GM18519 (cell line): ENCODE results near the gene ROBO2.

Experiments used
- ATAC-seq: cut with Tn5 transposase; IDR thresholded peaks from one replicate; pipeline ENCODE4 v1.9.1; 2021; ENCODE audit warnings: mild to moderate bottlenecking, moderate library complexity; ENCODE audit not compliant: unreplicated experiment, low FRiP score

Gene ROBO2

GRCh38 chr3:77096966-77097890 lies 57.3 kb downstream of the ROBO2 start:
- no peak for ATAC-seq

DNA sequence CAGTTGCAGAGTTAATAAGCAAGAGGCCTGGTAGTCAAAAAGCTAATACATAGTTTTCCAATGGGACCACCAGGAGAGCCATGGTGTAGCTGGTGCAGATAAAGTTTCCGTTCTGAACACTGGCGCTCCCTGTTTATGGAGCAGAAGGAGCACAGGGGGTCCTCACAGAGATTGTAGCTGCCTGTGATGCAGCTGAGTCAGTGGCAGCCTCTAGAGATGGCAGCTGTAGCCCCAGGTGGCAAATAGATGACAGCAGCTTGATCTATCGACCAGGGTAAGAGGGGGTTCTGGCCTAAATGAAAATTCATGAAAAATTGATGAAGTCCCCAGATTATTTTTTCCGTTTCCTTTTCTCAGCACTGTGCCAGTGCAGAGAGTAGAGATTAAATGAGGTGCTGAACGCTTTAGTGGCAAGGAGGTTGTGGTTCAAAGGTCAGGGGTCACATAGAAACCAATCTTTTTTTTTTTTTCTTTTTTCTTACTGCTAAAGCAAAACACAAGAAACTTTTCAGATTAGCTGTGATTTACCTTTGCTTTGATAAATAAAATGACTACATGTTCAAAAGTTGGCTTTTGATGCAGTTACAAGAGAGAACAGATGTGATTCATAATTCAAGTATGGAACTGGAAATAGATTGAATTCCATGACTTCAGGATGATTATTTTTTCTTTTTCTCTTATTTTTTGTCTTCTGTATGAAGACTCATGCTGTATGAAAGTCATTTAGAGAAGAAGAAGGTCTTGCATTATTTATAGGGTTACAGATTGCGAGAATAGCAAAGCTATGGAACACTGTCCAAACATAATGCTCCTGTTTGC lies 63.3 kb downstream of the ROBO2 start:
- no peak for ATAC-seq

DNA sequence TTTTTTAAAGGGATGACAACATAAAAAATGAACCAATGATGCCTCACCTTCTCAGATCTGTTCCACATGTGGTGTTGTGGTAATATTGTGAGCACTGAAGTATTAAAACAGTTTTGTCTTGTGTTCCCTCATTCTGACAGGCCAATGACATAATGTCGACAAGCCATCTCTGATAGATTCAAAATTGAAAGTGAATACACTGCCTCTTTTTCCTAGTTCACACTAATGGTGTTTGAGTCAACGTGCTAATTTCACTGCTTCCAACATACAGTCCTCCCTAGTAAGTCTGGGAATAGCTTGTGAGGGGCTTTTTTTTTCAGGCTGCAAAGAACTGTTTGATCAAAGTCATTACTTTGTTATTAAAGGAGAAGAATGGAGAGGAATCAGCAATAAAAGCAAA lies 82.8 kb downstream of the ROBO2 start:
- no peak for ATAC-seq

DNA sequence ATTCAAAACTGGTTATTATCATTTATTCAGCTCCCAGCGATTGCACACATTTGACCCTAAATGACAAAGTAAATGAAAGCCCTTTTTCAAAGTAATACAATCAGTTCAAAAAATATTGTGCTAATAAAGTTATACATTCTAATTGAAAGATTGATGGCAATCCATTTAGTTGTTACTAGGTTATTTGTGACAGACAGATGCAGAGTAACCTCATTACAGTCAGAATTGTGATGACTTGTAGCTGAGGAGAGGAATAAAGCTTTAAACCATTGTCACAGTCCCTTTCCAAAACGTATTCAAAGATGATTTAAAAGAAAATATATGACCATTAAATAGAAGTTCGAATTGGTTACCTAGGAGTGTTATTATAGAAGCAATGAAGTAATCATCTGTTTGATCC lies 86.1 kb downstream of the ROBO2 start:
- ATAC-seq, result no peak

- no peak for ATAC-seq
Observed at GRCh38 chr3:77134769-77135168, 94.9 kb downstream of the ROBO2 start.

DNA sequence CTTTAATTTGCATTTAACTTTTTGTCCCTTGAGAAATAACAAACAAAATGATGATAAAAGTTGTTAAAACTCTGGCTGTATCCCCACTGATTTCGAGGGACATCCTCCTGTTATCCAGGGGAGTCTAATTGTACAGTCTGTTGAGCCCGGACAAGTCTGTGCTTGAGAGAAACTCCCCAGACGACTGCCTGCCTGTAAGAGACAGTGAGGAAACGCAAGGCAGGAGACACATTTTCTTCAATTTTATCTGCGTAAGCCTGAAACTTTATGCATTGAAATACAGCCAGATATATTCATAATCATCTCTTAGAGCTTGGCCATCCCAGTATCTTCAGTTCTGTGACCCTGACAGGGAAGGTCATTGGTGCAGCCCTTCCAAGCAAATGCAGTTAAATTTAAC lies 97.7 kb downstream of the ROBO2 start:
- no peak for ATAC-seq

DNA sequence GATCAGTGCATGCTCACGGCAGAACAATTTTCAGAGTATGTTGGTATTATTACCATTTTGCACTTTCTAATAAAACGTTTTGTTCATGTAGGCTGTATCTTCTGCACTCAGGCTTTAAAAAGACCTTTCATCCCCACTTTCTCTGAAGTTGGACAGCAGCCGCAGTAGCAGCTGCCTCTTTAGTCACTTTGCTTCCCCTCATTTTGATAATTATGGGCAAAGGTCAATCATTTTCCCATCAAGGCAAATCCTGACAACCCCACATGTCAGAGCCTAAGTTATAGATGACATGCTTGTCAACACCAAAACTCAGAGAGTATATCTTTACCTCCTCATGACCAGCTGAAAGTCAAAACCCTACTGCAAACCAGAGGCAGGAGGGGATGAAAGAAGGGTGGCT lies 99.7 kb downstream of the ROBO2 start:
- ATAC-seq, result no peak

DNA sequence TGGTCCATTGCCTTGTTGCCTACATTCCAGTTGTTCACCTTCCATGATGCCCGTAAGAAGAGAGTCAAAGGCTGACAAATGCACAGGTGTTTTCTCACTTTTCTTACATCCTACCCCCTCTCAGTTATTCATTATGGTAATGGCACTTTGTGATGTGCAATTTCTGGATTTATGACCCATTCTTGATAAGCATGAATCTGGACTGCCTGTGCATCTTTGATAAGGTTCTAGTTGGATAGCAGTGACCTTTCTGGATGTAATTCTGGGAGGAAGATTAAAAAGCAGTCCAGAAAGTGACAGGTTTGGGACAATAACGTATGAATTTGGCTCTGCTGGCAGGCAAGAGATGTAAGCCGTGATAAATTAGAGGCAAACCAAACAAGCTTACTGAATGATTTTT lies 101.5 kb downstream of the ROBO2 start:
- no peak for ATAC-seq

GRCh38 chr3:77142578-77142977 lies 102.7 kb downstream of the ROBO2 start:
- ATAC-seq, result no peak

DNA sequence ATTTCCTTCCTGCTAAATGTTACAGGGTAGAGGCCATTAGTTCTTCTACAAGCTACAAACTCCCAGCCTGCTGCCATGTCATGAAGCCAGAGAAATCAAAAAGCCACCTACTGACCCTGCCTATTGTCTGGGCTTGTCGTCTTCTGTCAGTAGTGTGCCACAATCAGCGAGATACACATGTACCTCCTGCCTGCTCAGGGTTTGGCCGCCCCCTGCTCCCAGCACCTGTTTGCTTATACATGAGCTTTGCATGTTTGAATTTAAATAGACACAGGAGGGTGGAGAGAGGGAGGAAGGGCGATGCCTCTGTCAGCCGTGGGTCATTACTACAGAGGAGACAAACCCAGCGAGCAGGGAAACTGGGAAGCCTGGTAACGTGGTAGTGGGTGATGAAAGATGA lies 106.1 kb downstream of the ROBO2 start:
- ATAC-seq, result no peak

GRCh38 chr3:77147836-77148578 lies 108.1 kb downstream of the ROBO2 start:
- no peak for ATAC-seq

GRCh38 chr3:77149382-77149781 lies 109.5 kb downstream of the ROBO2 start:
- no peak for ATAC-seq

DNA sequence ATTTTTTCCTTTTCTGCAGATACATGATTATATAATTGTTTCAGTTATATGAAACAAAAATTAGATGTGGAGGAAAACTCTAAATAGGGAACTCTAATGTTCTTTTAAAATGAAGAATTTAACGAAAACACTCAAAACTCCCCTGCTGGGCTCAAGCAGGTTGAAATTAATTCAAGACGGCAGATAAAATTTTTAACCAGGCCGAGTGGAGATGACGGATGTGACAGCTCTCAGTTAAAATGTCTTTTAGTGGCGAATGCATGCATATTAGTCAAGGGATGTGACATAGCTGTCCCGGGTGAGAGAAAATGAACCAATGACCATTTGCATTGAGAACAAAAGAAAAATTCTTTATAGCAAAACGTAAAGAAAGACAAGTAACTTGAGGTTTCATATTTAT lies 110.1 kb downstream of the ROBO2 start:
- ATAC-seq, result no peak

DNA sequence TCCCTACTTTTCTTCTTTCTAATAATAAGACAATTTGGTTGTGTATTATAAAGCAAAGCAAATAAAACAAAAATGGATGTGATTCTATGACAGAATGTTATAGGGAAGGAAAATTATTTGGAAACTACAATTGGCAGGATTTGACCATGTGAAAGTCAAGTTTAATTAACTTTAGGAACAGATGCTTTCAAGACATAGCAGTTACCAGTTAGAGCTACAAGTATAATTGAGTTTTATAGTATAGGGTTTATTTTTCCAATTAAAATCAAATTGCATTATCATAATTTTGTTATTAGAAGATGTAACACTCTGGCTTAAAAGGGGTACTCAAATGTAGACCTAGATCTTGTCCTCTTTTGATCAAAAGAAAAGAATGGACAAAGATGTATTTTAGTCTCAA lies 110.9 kb downstream of the ROBO2 start:
- no peak for ATAC-seq

DNA sequence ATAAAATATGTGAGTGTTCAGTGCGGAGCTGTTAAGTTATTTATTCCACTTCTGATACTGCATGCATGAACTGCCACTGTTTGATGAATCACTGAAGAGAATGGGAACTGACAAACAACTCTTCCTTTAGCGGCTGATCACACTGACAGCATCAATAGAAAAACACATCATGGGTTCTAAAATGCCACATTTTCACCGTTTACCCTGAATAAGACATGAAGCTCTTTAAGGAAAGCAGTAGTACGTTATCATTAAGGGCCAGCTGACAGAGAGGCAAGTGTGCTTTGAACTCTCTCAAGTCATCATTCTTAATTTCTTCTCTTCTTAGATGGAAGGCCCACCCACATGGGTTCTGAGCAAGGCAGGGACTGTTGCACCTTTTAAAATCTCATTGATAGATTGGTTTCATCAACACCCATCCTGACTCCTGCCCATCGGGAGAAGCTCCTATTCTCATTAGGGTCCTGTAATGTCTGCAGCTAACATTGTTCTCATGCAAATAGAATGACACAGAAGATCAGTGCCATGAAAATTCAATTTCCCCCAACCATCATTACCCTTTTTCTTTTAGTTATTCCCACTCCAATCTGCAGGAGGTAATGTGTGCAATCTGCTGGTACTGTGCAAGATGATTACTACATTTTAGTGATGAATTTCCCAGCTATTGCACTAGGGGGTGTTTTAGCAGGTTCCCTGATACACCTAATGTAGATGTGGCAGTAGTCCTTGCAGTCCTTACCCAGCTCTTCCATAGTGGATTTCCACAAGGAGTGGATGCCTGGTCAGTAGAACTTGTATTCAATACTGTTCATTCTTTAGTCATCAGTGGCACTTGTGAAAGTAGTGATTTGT lies 119.1 kb downstream of the ROBO2 start:
- ATAC-seq, result no peak

GRCh38 chr3:77160931-77161497 lies 121.1 kb downstream of the ROBO2 start:
- no peak for ATAC-seq

DNA sequence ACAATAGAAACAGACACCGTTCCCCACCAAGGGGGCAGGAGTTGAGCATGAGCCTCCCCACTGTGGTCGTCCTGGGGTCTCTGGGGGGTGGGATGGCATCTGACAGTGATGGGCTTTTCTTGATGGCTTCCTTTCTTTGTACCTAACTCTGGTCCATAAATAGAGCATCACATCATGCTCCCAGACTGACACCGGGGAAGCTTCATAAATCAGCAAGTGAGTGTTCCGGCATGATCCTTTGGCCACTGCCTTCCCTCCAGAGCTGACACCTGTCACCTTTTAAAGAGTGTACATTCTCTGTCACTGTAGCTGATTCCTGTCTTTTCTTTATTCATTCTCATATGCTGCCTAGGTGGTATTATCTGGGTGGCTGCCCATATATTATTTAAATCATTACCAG lies 129.9 kb downstream of the ROBO2 start:
- ATAC-seq, result no peak

DNA sequence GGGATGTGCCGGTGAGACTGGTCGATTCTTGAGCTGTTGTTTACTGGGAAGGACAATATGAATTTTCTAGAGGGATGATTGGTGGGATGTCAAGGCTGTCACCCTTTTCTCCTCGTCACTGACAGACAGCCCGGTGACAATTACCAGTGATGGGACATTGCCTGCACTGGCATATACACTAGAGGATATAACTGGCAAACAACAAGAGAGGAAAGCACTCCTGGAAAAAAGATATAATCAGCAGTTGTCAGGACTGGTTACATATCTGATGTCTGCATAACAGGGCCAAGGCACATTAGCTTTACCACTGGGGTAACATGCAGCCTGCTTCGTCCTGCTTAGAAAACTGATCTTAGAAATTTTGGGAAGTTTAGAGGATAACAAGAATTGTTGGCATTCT lies 131.1 kb downstream of the ROBO2 start:
- no peak for ATAC-seq

DNA sequence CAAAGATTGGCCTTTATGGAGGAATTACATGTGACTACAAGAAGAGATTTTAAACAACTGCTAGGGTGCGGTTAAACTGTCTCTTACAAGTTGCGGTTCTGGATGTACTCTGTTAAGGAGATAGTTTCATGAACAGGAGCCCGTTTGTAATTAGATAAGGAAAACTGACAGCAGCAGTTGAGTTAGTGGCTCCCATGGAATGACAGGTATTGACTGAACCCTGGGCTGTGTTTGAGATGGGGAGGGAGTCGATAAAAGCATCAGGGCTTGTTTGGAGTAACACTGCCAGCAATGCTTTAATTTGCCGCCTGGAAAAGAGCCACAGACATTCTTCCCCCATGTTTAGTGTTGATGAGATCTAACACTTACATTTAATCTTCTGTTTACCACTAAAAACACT lies 139.9 kb downstream of the ROBO2 start:
- ATAC-seq, result no peak

GRCh38 chr3:77182341-77182740 lies 142.4 kb downstream of the ROBO2 start:
- ATAC-seq, result no peak
